Gastrocnemius medialis (tissue), 4 donors: ENCODE data around the gene CLNK.

Experiments
- CTCF ChIP-seq, 5 experiments: fragments of 450-650 bp in 3 of 5; fragments of 200-600 bp in 2 of 5; sonication (generic) in 2 of 5; IDR thresholded peaks in 4 of 5; conservative IDR thresholded peaks in 1 of 5; 1 replicate in 4 of 5; 2 replicates in 1 of 5; pipeline ENCODE4 v1.5.1; 2016 to 2019; ENCODE audit warnings: antibody characterized with exemption in 5 of 5, mild to moderate bottlenecking in 3 of 5, moderate library complexity in 3 of 5
- POLR2A ChIP-seq, 2 donors: fragments of 450-650 bp; IDR thresholded peaks; one replicate each; pipeline ENCODE4 v1.6.1; 2017; ENCODE audit warnings: antibody characterized with exemption in 2 of 2, mild to moderate bottlenecking in 2 of 2, moderate library complexity in 2 of 2

DNA sequence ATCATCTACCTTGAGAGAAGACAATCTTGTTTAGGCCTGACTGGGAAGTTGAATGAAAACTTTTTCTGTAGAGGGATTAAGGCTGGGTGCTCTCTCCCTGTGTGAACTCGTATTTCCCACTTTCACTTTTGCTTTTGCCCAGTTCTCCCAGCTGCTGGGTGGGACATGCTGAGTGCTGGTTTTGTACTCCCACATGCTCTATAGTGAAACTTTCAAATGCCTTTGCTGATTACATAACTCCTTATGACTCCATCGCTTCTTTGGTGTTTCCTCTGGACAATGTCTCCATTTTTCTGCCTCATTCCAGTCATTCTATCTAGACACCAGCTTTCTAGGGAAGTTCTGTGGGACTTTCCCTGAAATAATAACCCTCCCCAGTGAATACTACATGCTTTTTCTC, 100.5 kb downstream of the CLNK start:
- TF ChIP-seq CTCF (IDR thresholded peaks at IDR 0.05 in 4 of 5, conservative IDR thresholded peaks at IDR 0.05 in 1 of 5) (no peak), POLR2A (IDR thresholded peaks at IDR 0.05) (no peak)
